A673 (cell line): ENCODE data around the gene CYP11A1. TPM values are rescaled to one million over a fixed set of nuclear protein-coding genes. Genes with fewer than 3 reads are reported as not detected.

Experiments used
- BruUV-seq: library from RNA; stranded (reverse); fragments of 400-500 nt; replicated peaks from 2 replicates; lab custom pipeline; 2021; lab: Mats Ljungman, UMichigan
- CTCF ChIA-PET: fragments of 300-600 bp; sonication (Branson Sonifier 250); formaldehyde crosslinking; loops from one replicate; lab custom pipeline; 2022; ENCODE audit warnings: antibody characterized with exemption; lab: Charles Lee
- POLR2A ChIA-PET: fragments of 300-600 bp; sonication (Branson Sonifier 250); formaldehyde crosslinking; loops from one replicate; lab custom pipeline; 2022; ENCODE audit warnings: antibody characterized with exemption; ENCODE audit not compliant: low non-redundant PET; lab: Charles Lee
- DNase-seq: peaks from one replicate; pipeline ENCODE4 v3.0.0-alpha.2; 2015; ENCODE audit warnings: low spot score
- H3K27ac ChIP-seq: fragments of 200-600 bp; sonication (generic); 2 replicates; pipeline ENCODE4 v1.5.1; 2016; ENCODE audit warnings: mixed run types, low read depth, mild to moderate bottlenecking, mixed read lengths, antibody characterized with exemption, low read length; ENCODE audit not compliant: poor library complexity, severe bottlenecking
- H3K27me3 ChIP-seq: fragments of 200-600 bp; sonication (generic); replicated peaks from 2 replicates; pipeline ENCODE4 v1.6.1; 2017; ENCODE audit warnings: mixed run types, low read depth, mild to moderate bottlenecking, mixed read lengths, antibody characterized with exemption, low read length; ENCODE audit not compliant: insufficient read depth, poor library complexity
- H3K36me3 ChIP-seq: fragments of 200-600 bp; sonication (generic); 2 replicates; pipeline ENCODE4 v1.6.1; 2016; ENCODE audit warnings: mixed run types, mild to moderate bottlenecking, mixed read lengths, antibody characterized with exemption, low read length; ENCODE audit not compliant: insufficient read depth, poor library complexity, severe bottlenecking
- H3K4me1 ChIP-seq: fragments of 200-600 bp; sonication (generic); 2 replicates; pipeline ENCODE4 v1.6.1; 2017; ENCODE audit warnings: mixed run types, mild to moderate bottlenecking, mixed read lengths, antibody characterized with exemption, low read length; ENCODE audit not compliant: insufficient read depth, poor library complexity, severe bottlenecking
- H3K4me3 ChIP-seq: fragments of 200-600 bp; sonication (generic); 2 replicates; pipeline ENCODE4 v1.5.1; 2016; ENCODE audit warnings: low read depth, mixed run types, mild to moderate bottlenecking, mixed read lengths, low read length; ENCODE audit not compliant: poor library complexity, severe bottlenecking
- H3K9me3 ChIP-seq: fragments of 200-600 bp; sonication (generic); 2 replicates; pipeline ENCODE4 v1.6.1; 2016; ENCODE audit warnings: mixed run types, low read depth, mild to moderate bottlenecking, mixed read lengths, antibody characterized with exemption, low read length; ENCODE audit not compliant: poor library complexity, severe bottlenecking
- EZH2 ChIP-seq: fragments of 200-600 bp; sonication (generic); IDR thresholded peaks from 2 replicates; pipeline ENCODE4 v1.6.1; 2017; ENCODE audit warnings: borderline replicate concordance, low read depth, mild to moderate bottlenecking, mixed read lengths, antibody characterized with exemption, low read length; ENCODE audit not compliant: poor library complexity, severe bottlenecking
- intact Hi-C: fragments of 100-400 bp; cut with micrococcal nuclease; formaldehyde crosslinking; loops from one replicate; pipeline ENCODE4 v1.10.0; 2022; ENCODE audit not compliant: unreplicated experiment
- total RNA-seq: library from RNA; stranded (reverse); gene quantifications from 2 replicates; pipeline ENCODE4 v1.2.3, GENCODE V29; 2021
- TF ChIP-seq, protein P1 (sequence below): fragments of 300-800, 200-600 bp; sonication (generic); conservative IDR thresholded peaks from 2 replicates; pipeline ENCODE4 v1.5.1; 2017; ENCODE audit warnings: low read depth, mild to moderate bottlenecking, antibody characterized with exemption, low read length, moderate library complexity, mixed read lengths

The CYP11A1 gene
- total RNA-seq, 1 experiment from 2014 or later: not detected

DNA sequence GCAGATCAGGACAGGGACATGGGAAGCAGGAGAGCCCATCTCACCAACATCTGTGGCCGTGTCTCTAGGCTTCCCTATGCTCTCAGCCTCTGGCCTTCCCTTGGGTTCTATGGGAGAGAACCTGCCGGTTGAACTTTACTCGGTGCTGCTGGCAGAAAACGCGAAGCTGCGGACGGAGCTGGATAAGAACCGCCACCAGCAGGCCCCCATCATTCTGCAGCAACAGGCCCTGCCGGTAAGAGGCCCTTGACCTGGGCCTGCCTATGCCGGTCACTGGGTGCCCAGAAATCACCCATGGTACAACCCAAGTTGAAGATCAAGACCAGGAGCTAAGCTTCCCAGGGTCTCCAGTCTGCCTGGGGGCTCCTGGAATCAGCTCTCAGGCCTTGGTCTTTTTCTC, 34.8 kb downstream of the CYP11A1 start:
- TF ChIP-seq, protein P1, sequence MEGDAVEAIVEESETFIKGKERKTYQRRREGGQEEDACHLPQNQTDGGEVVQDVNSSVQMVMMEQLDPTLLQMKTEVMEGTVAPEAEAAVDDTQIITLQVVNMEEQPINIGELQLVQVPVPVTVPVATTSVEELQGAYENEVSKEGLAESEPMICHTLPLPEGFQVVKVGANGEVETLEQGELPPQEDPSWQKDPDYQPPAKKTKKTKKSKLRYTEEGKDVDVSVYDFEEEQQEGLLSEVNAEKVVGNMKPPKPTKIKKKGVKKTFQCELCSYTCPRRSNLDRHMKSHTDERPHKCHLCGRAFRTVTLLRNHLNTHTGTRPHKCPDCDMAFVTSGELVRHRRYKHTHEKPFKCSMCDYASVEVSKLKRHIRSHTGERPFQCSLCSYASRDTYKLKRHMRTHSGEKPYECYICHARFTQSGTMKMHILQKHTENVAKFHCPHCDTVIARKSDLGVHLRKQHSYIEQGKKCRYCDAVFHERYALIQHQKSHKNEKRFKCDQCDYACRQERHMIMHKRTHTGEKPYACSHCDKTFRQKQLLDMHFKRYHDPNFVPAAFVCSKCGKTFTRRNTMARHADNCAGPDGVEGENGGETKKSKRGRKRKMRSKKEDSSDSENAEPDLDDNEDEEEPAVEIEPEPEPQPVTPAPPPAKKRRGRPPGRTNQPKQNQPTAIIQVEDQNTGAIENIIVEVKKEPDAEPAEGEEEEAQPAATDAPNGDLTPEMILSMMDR: no peak
- POLR2A ChIA-PET: no interaction called here
- Histone ChIP-seq H3K36me3 (no peaks in the 10 kb centered on the region), H3K9me3 (no peaks in the 10 kb centered on the region), H3K27ac (no peak overlapping the region), H3K4me3 (no peak overlapping the region), H3K27me3 (no peaks in the 10 kb centered on the region), H3K4me1 (no peaks in the 10 kb centered on the region)
- BruUV-seq: no TSS peak
- CTCF ChIA-PET: interaction anchor here (0.6 kb wide), 1 partner anchor 280 kb away, joined by 8 read pairs; no protein-coding TSS in a partner anchor
- intact Hi-C loops: no loop called here
- no peak for DNase-seq

DNA sequence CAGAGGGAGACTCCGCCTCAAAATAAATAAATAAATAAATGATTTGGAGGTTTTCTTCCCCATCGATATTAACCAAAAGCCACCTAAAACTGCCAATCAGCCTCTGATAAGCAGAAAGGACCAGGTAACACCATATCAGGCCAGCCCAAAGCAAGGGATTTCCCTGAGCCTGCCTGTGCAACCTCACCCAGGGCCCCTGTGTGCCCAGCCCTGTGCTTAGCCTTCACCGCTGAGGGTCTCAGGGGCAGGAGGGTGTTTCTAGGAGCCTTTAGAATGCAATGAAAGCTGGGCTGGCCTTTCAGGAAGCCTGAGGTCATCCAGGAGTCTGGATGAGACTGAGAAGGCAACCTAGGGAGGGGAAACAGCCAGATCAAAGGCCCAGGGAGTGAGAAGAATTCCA, 35.4 kb downstream of the CYP11A1 start:
- H3K4me1 ChIP-seq: no peaks in the 10 kb centered on the region
- no peak overlapping the region for H3K27ac ChIP-seq
- POLR2A ChIA-PET: no interaction called here
- no peaks in the 10 kb centered on the region for H3K27me3 ChIP-seq
- intact Hi-C loops: no loop called here
- CTCF ChIA-PET: interaction anchor here (0.6 kb wide), 1 partner anchor 279 kb away, joined by 8 read pairs; no protein-coding TSS in a partner anchor
- no peaks in the 10 kb centered on the region for H3K9me3 ChIP-seq
- no peaks in the 10 kb centered on the region for H3K36me3 ChIP-seq
- DNase-seq: no peak
- no TSS peak for BruUV-seq
- H3K4me3 ChIP-seq: no peak overlapping the region
- TF ChIP-seq EZH2: no peak
- TF ChIP-seq, protein P1: no peak

DNA sequence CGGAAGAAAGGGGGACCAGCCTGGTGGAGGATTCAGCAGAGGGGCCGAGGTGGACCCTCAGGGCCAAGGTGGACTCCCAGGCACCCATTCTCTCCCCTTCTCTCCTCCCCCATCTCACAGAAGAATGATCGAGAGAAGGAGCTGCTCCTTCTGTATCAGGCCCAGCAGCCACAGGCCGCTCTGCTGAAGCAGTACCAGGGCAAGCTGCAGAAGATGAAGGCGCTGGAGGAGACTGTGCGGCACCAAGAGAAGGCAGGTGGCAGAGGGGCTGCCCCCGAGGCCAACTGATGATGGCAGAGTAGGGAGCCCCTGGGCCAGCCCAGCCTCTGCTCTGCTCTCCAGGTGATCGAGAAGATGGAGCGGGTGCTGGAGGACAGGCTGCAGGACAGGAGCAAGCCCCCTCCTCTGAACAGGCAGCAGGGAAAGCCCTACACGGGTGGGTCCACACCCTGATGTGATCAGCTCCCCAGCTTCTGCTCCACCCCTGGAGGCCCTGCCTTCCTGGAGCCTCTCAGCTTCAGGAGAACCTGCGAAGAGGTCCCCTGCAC, 36.5 kb downstream of the CYP11A1 start:
- Histone ChIP-seq H3K4me3 (no peak overlapping the region), H3K27ac (no peak overlapping the region), H3K9me3 (no peaks in the 10 kb centered on the region), H3K27me3 (no peaks in the 10 kb centered on the region), H3K4me1 (no peaks in the 10 kb centered on the region), H3K36me3 (no peaks in the 10 kb centered on the region)
- no TSS peak for BruUV-seq
- intact Hi-C loops: no loop called here
- no peak for DNase-seq
- ChIA-PET POLR2A (interaction anchor here (0.5 kb wide), 1 partner anchor 12 kb away, joined by 8 read pairs; no protein-coding TSS in a partner anchor), CTCF (interaction anchor here (0.6 to 1.1 kb wide), 2 partner anchors 10 to 23 kb away, joined by 3 to 9 read pairs; no protein-coding TSS in a partner anchor)
- no peak for TF ChIP-seq EZH2
- TF ChIP-seq, protein P1: no peak
